ENCODE measurements around the gene CAMKMT. TPM values are rescaled to one million over a fixed set of nuclear protein-coding genes. Genes with fewer than 3 reads are reported as not detected.
A peak's percentile ranks its signal among the peaks of the same experiment; 100 is the strongest.

The CAMKMT gene
- total RNA-seq, 1 experiment from 2014 or later = 2.7 TPM

DNA sequence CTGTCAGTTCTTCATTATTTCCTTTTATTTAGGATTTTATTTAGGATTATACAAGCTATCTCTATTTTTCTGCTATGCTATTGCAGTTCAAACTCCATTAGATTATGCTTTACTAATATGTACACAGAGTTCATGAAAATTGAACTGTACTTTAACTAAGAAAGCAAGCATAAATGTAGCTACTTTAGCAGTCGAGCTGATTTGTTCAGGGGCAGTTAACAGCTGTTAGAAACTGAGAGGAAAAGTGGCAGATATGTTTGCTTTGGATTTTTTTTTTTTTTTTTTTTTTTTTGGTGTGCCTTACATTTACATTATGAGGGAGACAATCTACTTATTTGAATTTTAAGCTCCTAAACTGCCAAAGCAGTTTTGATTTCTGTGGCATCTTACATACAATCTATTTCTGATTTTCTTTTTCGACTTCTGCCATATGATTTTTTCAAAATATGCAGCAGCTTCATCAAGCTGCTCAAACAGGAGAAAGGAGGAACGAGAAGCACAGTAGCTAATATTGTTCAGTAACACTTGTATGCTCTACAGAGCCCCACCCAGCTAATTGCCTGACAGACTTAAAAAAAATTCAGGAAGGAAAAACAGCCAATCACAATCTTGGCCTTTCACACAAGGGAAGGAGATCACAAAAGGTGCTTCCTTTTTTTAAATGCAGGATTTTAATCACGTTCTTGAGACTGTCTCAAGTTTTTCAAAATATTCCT is 346.4 kb downstream of the CAMKMT start:
- Histone ChIP-seq H3K4me3 (ENCODE audit: low read length) (peak overlapping the region; percentile 19; the same call in 1 of the 2 replicates), H3K4me2 (ENCODE audit: low read length) (peak overlapping the region; percentile 60), H2AFZ (ENCODE audit: low read length) (peak overlapping the region; percentile 67), H3K79me2 (ENCODE audit: low read length) (no peaks in the 10 kb centered on the region), H3K27me3 (ENCODE audit: low read length) (no peaks in the 10 kb centered on the region), H3F3A (ENCODE audit: low read length, unreplicated experiment) (no peaks in the 10 kb centered on the region), H3K9me3 (ENCODE audit: low read length) (no peaks in the 10 kb centered on the region), H3K9ac (ENCODE audit: low read length) (no peak overlapping the region), H3K4me1 (ENCODE audit: insufficient read depth, low read length) (peaks cover 14% of the 10 kb centered on the region), H3K9me2 (replicated peaks; ENCODE audit: low read length) (no peaks in the 10 kb centered on the region), H3K36me3 (ENCODE audit: low read depth, low read length) (no peaks in the 10 kb centered on the region), H3K27ac (ENCODE audit: low read length) (no peak overlapping the region), H4K20me1 (ENCODE audit: low read length) (no peaks in the 10 kb centered on the region)
- BruUV-seq (replicated peaks) = no TSS peak
- ATAC-seq = peak; percentile 51; the same call in 1 of the 2 replicates
- DNase-seq = peak; percentile 46
- intact Hi-C loops (cut with micrococcal nuclease) = loop anchor here (1.0 kb wide), 1 partner anchor 230 kb away; no protein-coding TSS in a partner anchor
- ChIA-PET CTCF (interaction anchor here (1.0 kb wide), 1 partner anchor 228 kb away, joined by 8 read pairs; no protein-coding TSS in a partner anchor), POLR2A (ENCODE audit: unreplicated experiment) (interaction anchor here (0.6 kb wide), 2 partner anchors 67 to 228 kb away, joined by 3 to 7 read pairs; no protein-coding TSS in a partner anchor)
- TF ChIP-seq, protein P1, sequence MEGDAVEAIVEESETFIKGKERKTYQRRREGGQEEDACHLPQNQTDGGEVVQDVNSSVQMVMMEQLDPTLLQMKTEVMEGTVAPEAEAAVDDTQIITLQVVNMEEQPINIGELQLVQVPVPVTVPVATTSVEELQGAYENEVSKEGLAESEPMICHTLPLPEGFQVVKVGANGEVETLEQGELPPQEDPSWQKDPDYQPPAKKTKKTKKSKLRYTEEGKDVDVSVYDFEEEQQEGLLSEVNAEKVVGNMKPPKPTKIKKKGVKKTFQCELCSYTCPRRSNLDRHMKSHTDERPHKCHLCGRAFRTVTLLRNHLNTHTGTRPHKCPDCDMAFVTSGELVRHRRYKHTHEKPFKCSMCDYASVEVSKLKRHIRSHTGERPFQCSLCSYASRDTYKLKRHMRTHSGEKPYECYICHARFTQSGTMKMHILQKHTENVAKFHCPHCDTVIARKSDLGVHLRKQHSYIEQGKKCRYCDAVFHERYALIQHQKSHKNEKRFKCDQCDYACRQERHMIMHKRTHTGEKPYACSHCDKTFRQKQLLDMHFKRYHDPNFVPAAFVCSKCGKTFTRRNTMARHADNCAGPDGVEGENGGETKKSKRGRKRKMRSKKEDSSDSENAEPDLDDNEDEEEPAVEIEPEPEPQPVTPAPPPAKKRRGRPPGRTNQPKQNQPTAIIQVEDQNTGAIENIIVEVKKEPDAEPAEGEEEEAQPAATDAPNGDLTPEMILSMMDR (conservative IDR thresholded peaks at IDR 0.05; ENCODE audit: low read depth, low read length) = no peak
- no peak for TF ChIP-seq EZH2phosphoT487 (IDR thresholded peaks at IDR 0.05; ENCODE audit: borderline replicate concordance, low read length)
- TF ChIP-seq EZH2 (IDR thresholded peaks at IDR 0.05; ENCODE audit: low read length, unreplicated experiment) = no peak

DNA sequence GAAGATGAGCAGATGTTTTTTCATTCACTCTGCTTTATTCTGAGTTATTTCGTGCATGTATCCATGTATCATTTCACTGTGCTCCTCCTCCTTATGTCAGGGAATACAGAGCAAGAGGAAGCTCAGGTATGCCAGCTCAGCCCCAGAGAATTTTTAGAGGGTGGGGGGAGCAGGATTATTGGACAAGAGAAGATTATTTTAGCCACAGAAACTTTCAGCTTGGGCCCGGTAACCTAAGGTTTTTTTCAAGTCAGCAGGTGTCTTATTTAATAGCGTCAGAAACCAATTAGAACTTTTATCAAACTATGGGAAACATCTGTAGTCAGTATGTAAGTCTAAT is 346.9 kb downstream of the CAMKMT start:
- H3K9ac ChIP-seq (ENCODE audit: low read length) = no peak overlapping the region
- ChIA-PET POLR2A (ENCODE audit: unreplicated experiment) (no interaction called here), CTCF (interaction anchor here (0.6 to 1.0 kb wide), 2 partner anchors 15 to 229 kb away, joined by 3 to 8 read pairs; no protein-coding TSS in a partner anchor)
- H3K4me1 ChIP-seq (ENCODE audit: insufficient read depth, low read length) = peaks cover 14% of the 10 kb centered on the region
- H3K36me3 ChIP-seq (ENCODE audit: low read depth, low read length) = no peaks in the 10 kb centered on the region
- H2AFZ ChIP-seq (ENCODE audit: low read length) = peak overlapping the region; percentile 67
- H4K20me1 ChIP-seq (ENCODE audit: low read length) = no peaks in the 10 kb centered on the region
- ATAC-seq (peak; percentile 51), DNase-seq (peak; percentile 48)
- H3K4me2 ChIP-seq (ENCODE audit: low read length) = peak overlapping the region; percentile 60
- H3K27me3 ChIP-seq (ENCODE audit: low read length) = no peaks in the 10 kb centered on the region
- H3K9me2 ChIP-seq (replicated peaks; ENCODE audit: low read length) = no peaks in the 10 kb centered on the region
- intact Hi-C loops (cut with micrococcal nuclease) = loop anchor here (1.0 kb wide), 1 partner anchor 230 kb away; no protein-coding TSS in a partner anchor
- H3K79me2 ChIP-seq (ENCODE audit: low read length) = no peaks in the 10 kb centered on the region
- no peaks in the 10 kb centered on the region for H3K9me3 ChIP-seq (ENCODE audit: low read length)
- no peak for TF ChIP-seq EZH2phosphoT487 (IDR thresholded peaks at IDR 0.05; ENCODE audit: borderline replicate concordance, low read length)
- TF ChIP-seq, protein P1 (conservative IDR thresholded peaks at IDR 0.05; ENCODE audit: low read depth, low read length) = no peak
- TF ChIP-seq EZH2 (IDR thresholded peaks at IDR 0.05; ENCODE audit: low read length, unreplicated experiment) = no peak
- H3K4me3 ChIP-seq (ENCODE audit: low read length) = peak overlapping the region; percentile 19; the same call in 1 of the 2 replicates
- no peaks in the 10 kb centered on the region for H3F3A ChIP-seq (ENCODE audit: low read length, unreplicated experiment)
- no peak overlapping the region for H3K27ac ChIP-seq (ENCODE audit: low read length)
- BruUV-seq (replicated peaks) = no TSS peak

DNA sequence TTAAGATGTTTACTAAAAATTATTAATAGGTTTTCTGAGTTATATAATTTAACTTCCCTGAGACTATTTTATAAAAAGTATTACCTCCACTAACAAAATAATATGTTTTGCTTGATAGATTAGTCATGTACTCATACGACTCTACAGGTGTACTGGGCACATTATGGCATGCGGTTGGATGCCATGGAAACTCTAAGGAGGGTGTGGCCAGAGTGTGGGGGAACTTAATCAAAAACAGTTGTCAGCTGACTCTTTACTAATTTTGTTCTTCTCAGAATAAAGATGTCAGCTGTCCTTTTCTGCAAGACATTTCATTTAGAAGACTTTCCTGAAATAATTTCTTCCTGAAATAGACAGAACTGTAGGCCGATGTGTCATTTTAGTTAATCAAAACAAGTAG is 351.4 kb downstream of the CAMKMT start:
- ChIA-PET POLR2A (ENCODE audit: unreplicated experiment) (no interaction called here), CTCF (no interaction called here)
- no peak overlapping the region for H3K4me3 ChIP-seq (ENCODE audit: low read length)
- peaks cover 9% of the 10 kb centered on the region for H3K4me1 ChIP-seq (ENCODE audit: insufficient read depth, low read length)
- H3K27me3 ChIP-seq (ENCODE audit: low read length) = no peaks in the 10 kb centered on the region
- intact Hi-C loops (cut with micrococcal nuclease) = no loop called here
- TF ChIP-seq, protein P1 (conservative IDR thresholded peaks at IDR 0.05; ENCODE audit: low read depth, low read length) = no peak
- no peak for TF ChIP-seq EZH2phosphoT487 (IDR thresholded peaks at IDR 0.05; ENCODE audit: borderline replicate concordance, low read length)
- TF ChIP-seq EZH2 (IDR thresholded peaks at IDR 0.05; ENCODE audit: low read length, unreplicated experiment) = no peak
- no peaks in the 10 kb centered on the region for H4K20me1 ChIP-seq (ENCODE audit: low read length)
- no peaks in the 10 kb centered on the region for H3K36me3 ChIP-seq (ENCODE audit: low read depth, low read length)
- no peaks in the 10 kb centered on the region for H3F3A ChIP-seq (ENCODE audit: low read length, unreplicated experiment)
- H3K9ac ChIP-seq (ENCODE audit: low read length) = no peak overlapping the region
- no peak overlapping the region for H2AFZ ChIP-seq (ENCODE audit: low read length)
- no peak overlapping the region for H3K4me2 ChIP-seq (ENCODE audit: low read length)
- ATAC-seq (no peak), DNase-seq (no peak)
- no peak overlapping the region for H3K27ac ChIP-seq (ENCODE audit: low read length)
- H3K79me2 ChIP-seq (ENCODE audit: low read length) = no peaks in the 10 kb centered on the region
- H3K9me3 ChIP-seq (ENCODE audit: low read length) = no peaks in the 10 kb centered on the region
- no peaks in the 10 kb centered on the region for H3K9me2 ChIP-seq (replicated peaks; ENCODE audit: low read length)
- BruUV-seq (replicated peaks) = no TSS peak

Measured in PC-3 (cell line).